SK-N-MC (cell line): ENCODE measurements around the gene TMEM247.

Experiments used
- EZH2 ChIP-seq: fragments of 200-600 bp; sonication (generic); IDR thresholded peaks from one replicate; pipeline ENCODE4 v1.6.1; 2017; ENCODE audit warnings: antibody characterized with exemption
- FOXP2 ChIP-seq: optimal IDR thresholded peaks from 2 replicates; pipeline ENCODE3; 2011; ENCODE audit warnings: mild to moderate bottlenecking, moderate library complexity; ENCODE audit not compliant: insufficient read depth; ENCODE audit errors: extremely low read length, control extremely low read depth
- POLR2AphosphoS5 ChIP-seq: IDR thresholded peaks from 2 replicates; pipeline ENCODE4 v1.6.1; 2012; ENCODE audit warnings: mild to moderate bottlenecking, low read depth, low read length, borderline replicate concordance

GRCh38 chr2:46471697-46472096 is 7.7 kb upstream of the TMEM247 start:
- TF ChIP-seq EZH2 (no peak), POLR2AphosphoS5 (no peak), FOXP2 (no peak)
